GM21515 (cell line): ENCODE results near the gene GNLY.
"Not testable (repeated sequence)": the region's sequence is repeated elsewhere in the genome, so short reads cannot be mapped to it uniquely, and the experiment has no call there.

Experiments used
- ATAC-seq: cut with Tn5 transposase; IDR thresholded peaks from one replicate; pipeline ENCODE4 v1.9.1; 2021; ENCODE audit not compliant: unreplicated experiment

GNLY gene

GRCh38 chr2:85706599-85707296 is 12.6 kb downstream of the GNLY start:
- no peak for ATAC-seq

- ATAC-seq = peak; percentile 54
Observed at GRCh38 chr2:85707304-85707703, 13.1 kb downstream of the GNLY start.

GRCh38 chr2:85708641-85709040 is 14.5 kb downstream of the GNLY start:
- no peak for ATAC-seq

- no peak for ATAC-seq
Observed at GRCh38 chr2:85709401-85709811, 15.2 kb downstream of the GNLY start.

GRCh38 chr2:85710687-85711577 is 16.8 kb downstream of the GNLY start:
- no peak for ATAC-seq

GRCh38 chr2:85711578-85712060 is 17.5 kb downstream of the GNLY start:
- no peak for ATAC-seq

- ATAC-seq = no peak
Observed at GRCh38 chr2:85712336-85712735, 18.2 kb downstream of the GNLY start.

GRCh38 chr2:85712849-85713612 is 18.9 kb downstream of the GNLY start:
- ATAC-seq = no peak

- no peak for ATAC-seq
Observed at GRCh38 chr2:85713836-85714235, 19.7 kb downstream of the GNLY start.

GRCh38 chr2:85714421-85714820 is 20.3 kb downstream of the GNLY start:
- not testable (repeated sequence) for ATAC-seq

GRCh38 chr2:85714841-85715240 is 20.7 kb downstream of the GNLY start:
- ATAC-seq = no peak

GRCh38 chr2:85716346-85716914 is 22.3 kb downstream of the GNLY start:
- ATAC-seq = no peak

- ATAC-seq = no peak
Observed at GRCh38 chr2:85717308-85718008, 23.3 kb downstream of the GNLY start.

GRCh38 chr2:85718009-85718391 is 23.8 kb downstream of the GNLY start:
- ATAC-seq = no peak

GRCh38 chr2:85718885-85719492 is 24.8 kb downstream of the GNLY start:
- no peak for ATAC-seq

- no peak for ATAC-seq
Observed at GRCh38 chr2:85719609-85720240, 25.6 kb downstream of the GNLY start.

GRCh38 chr2:85720533-85720932 is 26.4 kb downstream of the GNLY start:
- no peak for ATAC-seq

GRCh38 chr2:85721641-85722040 is 27.5 kb downstream of the GNLY start:
- ATAC-seq = no peak

- no peak for ATAC-seq
Observed at GRCh38 chr2:85722519-85722918, 28.4 kb downstream of the GNLY start.
